Panc1 (cell line): ENCODE results near the gene POU2AF3.

Experiments used
- CTCF ChIP-seq: fragments of 450-650 bp; IDR thresholded peaks from 2 replicates; pipeline ENCODE4 v1.5.1; 2017; ENCODE audit warnings: mild to moderate bottlenecking
- POLR2AphosphoS5 ChIP-seq: IDR thresholded peaks from 2 replicates; pipeline ENCODE4 v1.6.1; 2012; ENCODE audit warnings: mild to moderate bottlenecking, low read depth, low read length, moderate library complexity
- REST ChIP-seq, 2 experiments: IDR thresholded peaks; 2 replicates each; pipeline ENCODE4 v1.6.1; 2011 to 2012; ENCODE audit warnings: low read depth in 2 of 2, control low read depth in 1 of 2, low read length in 1 of 2, mild to moderate bottlenecking in 1 of 2, moderate library complexity in 1 of 2; ENCODE audit not compliant: insufficient read depth in 1 of 2
- TCF7L2 ChIP-seq: IDR thresholded peaks from 2 replicates; pipeline ENCODE4 v1.6.1; 2011; ENCODE audit warnings: mild to moderate bottlenecking, low read depth, low read length, inconsistent platforms

- TF ChIP-seq CTCF (no peak), POLR2AphosphoS5 (no peak), TCF7L2 (no peak), REST (IDR thresholded peaks at IDR 0.05; ENCODE audit: insufficient read depth in 1 of 2, low read depth in 2 of 2, low read length in 1 of 2) (no peak)
Measured at GRCh38 chr11:111355101-111355500, 56.8 kb downstream of the POU2AF3 start.
